Activated T-cell treated with anti-CD3 and anti-CD28 coated beads, Interleukin-2, amount 50 U/mL, for 4 hours (primary cell): ENCODE results near the gene TOMM70. TPM values are rescaled to one million over a fixed set of nuclear protein-coding genes. Genes with fewer than 3 reads are reported as not detected.
"Not testable (repeated sequence)": the region's sequence is repeated elsewhere in the genome, so short reads cannot be mapped to it uniquely, and the experiment has no call there.

Source experiments
- ATAC-seq, 2 donors: fragments of 200-7000 bp; cut with Tn5 transposase; one replicate each; pipeline ENCODE4 v1.10.0; 2021
- DNase-seq: peaks from one replicate; pipeline ENCODE4 v3.0.0-alpha.2; 2020
- H3K27me3 Mint-ChIP-seq: one replicate; pipeline ENCODE4 v1.8.0; 2021; ENCODE audit warnings: low read depth, mixed read lengths
- H3K36me3 Mint-ChIP-seq: one replicate; pipeline ENCODE4 v1.8.0; 2022; ENCODE audit warnings: mixed read lengths; ENCODE audit not compliant: insufficient read depth
- H3K4me1 Mint-ChIP-seq: one replicate; pipeline ENCODE4 v1.8.0; 2021; ENCODE audit warnings: low read depth, mixed read lengths
- H3K4me3 Mint-ChIP-seq: one replicate; pipeline ENCODE4 v1.8.0; 2021; ENCODE audit warnings: mild to moderate bottlenecking, moderate library complexity, mixed read lengths
- H3K9me3 Mint-ChIP-seq: one replicate; pipeline ENCODE4 v1.8.0; 2021; ENCODE audit warnings: mixed read lengths
- total RNA-seq, 3 donors: library from RNA; stranded (reverse); gene quantifications; one replicate each; pipeline ENCODE4 v1.2.1, GENCODE V29; 2021

Gene TOMM70
- total RNA-seq, result 10 to 100 TPM; 75.0 to 79.5 (median 77.6) TPM

DNA sequence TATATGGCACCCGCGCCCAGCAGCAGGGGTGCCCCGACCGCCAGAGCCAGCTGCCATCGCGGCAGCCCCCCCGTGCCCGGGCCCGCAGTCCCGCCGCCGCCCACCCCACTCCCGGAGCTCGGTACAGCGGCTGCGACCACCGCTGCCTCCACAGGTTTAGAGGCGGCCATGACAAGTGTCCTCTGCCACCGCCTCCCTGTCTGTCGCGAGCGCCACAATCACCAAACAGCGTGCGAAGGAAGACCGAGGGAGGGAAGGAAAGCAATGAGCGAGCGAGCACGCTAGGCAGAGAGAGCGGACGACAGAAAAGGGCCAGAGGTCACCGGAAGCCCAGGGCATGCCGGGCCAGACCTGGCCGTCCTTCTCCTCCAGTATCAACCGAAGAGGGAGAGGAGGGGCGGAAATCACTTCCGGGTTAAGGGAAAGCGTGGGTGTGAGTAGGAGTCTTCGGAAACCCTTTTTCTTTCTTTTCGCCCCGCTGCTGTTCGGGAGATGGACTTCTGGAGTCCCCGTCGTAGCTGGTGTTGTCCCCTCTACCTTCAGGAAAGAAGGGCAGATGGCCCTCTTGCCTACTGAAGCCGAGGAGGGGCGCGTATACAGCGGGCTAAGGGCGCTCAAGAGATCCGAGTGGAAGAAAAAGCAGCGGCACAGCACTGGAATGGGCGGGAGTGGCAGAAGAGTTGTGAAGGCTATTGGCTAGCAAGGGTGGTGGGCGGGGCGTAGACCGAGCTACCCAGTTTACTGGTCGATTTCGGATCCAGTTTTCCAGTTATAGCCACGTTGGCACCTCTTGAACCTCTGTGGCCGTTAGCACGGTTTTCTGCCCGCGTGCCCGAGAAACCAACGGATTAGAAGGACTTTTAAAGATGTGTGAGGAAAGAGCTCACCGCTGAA lies at the start of gene TOMM70, which contains the start of gene LNP1:
TOMM70 (minus strand) TSS at position 310 of the 894 bp plus-strand sequence; CDS start at position 170, 140 bp downstream.
LNP1 (plus strand) TSS at position 760 of the 894 bp plus-strand sequence. CDS start 28,191 bp downstream, outside the sequence.
- H3K4me3 Mint-ChIP-seq, result peak within 1 kb of the TSS; percentile 97
- H3K36me3 Mint-ChIP-seq, result peaks cover 2% of the 10 kb centered on the region
- peaks cover 64% of the 10 kb centered on the region for H3K4me1 Mint-ChIP-seq
- H3K27me3 Mint-ChIP-seq, result no peaks in the 10 kb centered on the region
- ATAC-seq (peak; percentile 88 to 92), DNase-seq (peak; percentile 92)
- no peaks in the 10 kb centered on the region for H3K9me3 Mint-ChIP-seq

DNA sequence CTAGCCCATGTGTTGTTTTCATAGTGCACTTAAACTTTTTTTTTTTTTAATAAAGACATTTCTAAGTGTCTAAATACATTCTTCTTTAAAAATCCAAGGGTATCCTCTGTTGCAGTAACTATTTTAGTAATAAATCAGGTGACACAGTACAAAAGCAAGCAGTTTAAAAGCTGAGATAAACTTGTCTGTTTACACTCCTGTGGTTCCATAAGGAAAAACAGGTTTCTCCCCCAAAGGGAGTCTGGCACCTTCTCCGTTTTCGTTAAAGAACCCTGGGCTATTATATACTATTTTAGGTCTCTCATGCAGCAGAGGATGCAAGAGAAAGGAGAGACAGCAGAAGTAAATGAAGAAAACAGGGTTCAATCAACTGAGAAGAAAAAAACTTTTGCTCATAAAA lies 48.3 kb upstream of the TOMM70 start:
- Mint-ChIP-seq H3K27me3 (no peaks in the 10 kb centered on the region), H3K4me1 (no peaks in the 10 kb centered on the region), H3K9me3 (peaks cover 8% of the 10 kb centered on the region), H3K36me3 (no peaks in the 10 kb centered on the region), H3K4me3 (no peak overlapping the region)
- DNase-seq (no peak), ATAC-seq (no peak)

DNA sequence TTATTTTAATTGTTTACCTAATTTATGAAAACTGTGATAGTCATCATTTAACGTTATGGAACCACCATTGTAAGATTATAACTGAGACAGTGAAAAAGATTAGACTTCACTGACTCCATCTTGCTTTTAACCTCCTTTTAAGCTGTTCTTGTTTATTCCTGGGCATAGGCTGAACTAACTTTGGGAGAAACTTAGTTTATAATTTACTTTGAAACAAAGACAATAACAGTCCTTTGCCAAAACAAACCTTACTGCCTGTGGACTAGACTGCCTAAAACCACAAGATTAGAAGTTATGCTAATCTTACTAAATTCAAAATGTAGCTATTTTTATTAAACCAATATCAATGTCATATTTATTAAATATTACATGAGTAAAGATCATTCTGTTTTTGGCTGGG lies 47.2 kb upstream of the TOMM70 start:
- DNase-seq, result no peak
- no peak for ATAC-seq
- no peaks in the 10 kb centered on the region for H3K27me3 Mint-ChIP-seq
- H3K9me3 Mint-ChIP-seq, result peaks cover 8% of the 10 kb centered on the region
- H3K4me3 Mint-ChIP-seq, result no peak overlapping the region
- no peaks in the 10 kb centered on the region for H3K4me1 Mint-ChIP-seq
- H3K36me3 Mint-ChIP-seq, result no peaks in the 10 kb centered on the region

DNA sequence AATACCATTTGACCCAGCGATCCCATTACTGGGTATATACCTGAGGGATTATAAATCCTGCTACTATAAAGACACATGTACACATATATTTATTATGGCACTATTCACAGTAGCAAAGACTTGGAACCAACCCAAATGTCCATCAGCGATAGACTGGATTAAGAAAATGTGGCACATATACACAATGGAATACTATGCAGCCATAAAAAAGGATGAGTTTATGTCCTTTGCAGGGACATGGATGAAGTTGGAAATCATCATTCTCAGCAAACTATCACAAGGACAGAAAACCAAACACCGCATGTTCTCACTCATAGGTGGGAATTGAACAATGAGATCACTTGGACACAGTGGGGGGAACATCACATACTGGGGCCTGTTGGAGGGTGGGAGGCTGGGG lies 46.2 kb upstream of the TOMM70 start:
- not testable (repeated sequence) for DNase-seq, H3K4me3 Mint-ChIP-seq, H3K4me1 Mint-ChIP-seq, H3K27me3 Mint-ChIP-seq, H3K9me3 Mint-ChIP-seq, H3K36me3 Mint-ChIP-seq, ATAC-seq

DNA sequence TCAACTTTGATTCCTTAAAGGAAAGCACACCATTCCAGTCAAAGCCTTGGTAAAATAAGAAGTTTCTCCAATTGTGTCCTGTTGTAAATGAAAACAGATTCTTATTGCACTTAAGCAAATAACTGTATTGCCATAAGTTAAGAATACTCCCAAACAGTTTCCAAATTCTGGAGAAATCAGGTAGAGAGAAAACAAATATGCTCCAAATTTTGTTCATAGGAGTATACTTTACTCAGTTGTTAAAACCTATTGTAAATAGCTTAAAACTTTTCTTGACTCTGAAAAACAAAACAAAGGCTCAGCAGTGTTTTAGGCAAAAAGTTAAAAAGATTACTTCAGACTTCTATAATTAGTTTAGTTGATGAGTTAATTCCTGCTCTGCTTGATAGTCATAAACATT lies 42.8 kb upstream of the TOMM70 start:
- ATAC-seq, result no peak
- DNase-seq, result no peak
- H3K4me1 Mint-ChIP-seq, result peaks cover 9% of the 10 kb centered on the region
- no peak overlapping the region for H3K4me3 Mint-ChIP-seq
- H3K27me3 Mint-ChIP-seq, result no peaks in the 10 kb centered on the region
- H3K9me3 Mint-ChIP-seq, result peaks cover 8% of the 10 kb centered on the region
- peaks cover 3% of the 10 kb centered on the region for H3K36me3 Mint-ChIP-seq

DNA sequence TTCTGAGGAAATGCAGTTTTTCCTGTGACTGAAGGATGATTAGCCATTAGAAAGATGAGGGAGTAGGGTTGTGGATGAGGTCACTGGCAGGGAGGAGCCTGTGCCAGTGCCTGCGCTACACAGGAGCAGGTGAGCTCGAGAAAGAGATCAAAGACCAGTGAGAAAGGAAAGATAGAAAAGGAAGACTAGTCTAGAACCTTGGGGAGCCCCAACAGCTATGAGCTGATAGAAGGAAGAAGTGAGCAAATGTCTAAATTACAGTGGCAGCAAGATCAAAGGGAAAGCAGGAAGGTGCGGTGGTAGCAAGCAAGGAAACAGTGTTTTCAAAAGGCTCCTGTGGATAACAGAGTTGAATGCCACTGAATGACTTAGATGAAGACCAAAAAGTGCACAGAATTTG lies 40.0 kb upstream of the TOMM70 start:
- DNase-seq (no peak), ATAC-seq (no peak)
- Mint-ChIP-seq H3K4me1 (peaks cover 9% of the 10 kb centered on the region), H3K9me3 (peaks cover 3% of the 10 kb centered on the region), H3K4me3 (no peak overlapping the region), H3K36me3 (peaks cover 3% of the 10 kb centered on the region), H3K27me3 (no peaks in the 10 kb centered on the region)

DNA sequence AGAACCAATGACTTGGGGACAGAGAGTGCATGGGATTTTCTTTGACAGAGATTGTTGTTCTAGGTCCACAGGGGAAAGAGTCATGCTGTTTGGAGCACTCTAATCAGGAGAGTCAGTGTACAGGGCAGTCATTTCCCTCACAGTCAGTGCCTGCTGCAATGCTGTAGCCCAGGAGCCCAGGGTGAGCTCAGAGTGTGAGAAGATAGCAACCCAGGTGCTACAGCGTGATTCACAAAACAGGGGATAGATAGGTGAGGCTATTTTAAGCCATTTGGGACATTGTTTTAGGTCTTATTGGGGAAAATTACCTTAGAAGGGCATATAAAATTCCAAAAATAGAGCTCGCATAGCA lies 37.7 kb upstream of the TOMM70 start:
- ATAC-seq (no peak), DNase-seq (no peak)
- H3K4me1 Mint-ChIP-seq, result peaks cover 9% of the 10 kb centered on the region
- H3K4me3 Mint-ChIP-seq, result no peak overlapping the region
- no peaks in the 10 kb centered on the region for H3K27me3 Mint-ChIP-seq
- no peaks in the 10 kb centered on the region for H3K9me3 Mint-ChIP-seq
- peaks cover 3% of the 10 kb centered on the region for H3K36me3 Mint-ChIP-seq

DNA sequence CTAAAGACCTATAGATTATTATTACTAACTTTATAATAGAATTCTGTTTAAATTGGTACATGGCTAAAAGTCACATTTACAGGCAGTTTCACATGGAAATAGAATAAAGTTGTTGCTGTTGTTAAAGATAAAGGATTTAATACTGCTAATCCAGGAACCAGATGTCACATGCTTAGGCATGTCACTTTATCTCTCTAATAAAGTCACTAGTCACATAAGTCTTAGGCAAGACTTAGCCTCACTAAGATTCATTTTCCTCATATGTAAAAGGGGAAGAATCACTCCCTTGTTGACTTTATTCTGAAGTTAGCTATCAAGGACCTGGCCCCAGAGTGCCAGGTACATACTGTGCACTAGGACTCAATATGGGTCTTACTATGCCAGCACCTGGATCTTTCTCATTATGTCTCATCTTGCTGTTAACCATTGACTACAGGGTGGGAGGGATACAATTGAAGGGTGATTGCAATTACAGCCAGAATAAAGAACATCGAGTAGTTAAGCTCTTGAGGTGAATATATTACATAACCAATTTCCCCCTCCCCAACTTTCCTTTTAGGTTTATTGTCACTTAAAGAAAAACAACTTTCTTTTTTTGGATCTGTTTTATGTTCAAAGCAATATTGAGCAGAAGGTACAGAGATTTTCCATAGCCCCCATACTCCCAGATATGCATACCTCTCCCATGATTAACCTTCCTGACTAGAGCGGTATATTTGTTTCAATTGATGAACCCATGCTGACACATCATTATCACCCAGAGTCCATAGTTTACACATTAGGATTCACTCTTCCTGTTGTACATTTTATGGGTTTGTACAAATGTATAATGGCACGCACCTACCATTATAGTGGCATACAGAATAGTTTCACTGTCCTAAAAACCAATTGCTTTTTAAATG lies 37.1 kb upstream of the TOMM70 start:
- Mint-ChIP-seq H3K9me3 (no peaks in the 10 kb centered on the region), H3K36me3 (peaks cover 2% of the 10 kb centered on the region), H3K27me3 (no peaks in the 10 kb centered on the region), H3K4me1 (peaks cover 9% of the 10 kb centered on the region), H3K4me3 (no peak overlapping the region)
- DNase-seq (no peak), ATAC-seq (no peak)

DNA sequence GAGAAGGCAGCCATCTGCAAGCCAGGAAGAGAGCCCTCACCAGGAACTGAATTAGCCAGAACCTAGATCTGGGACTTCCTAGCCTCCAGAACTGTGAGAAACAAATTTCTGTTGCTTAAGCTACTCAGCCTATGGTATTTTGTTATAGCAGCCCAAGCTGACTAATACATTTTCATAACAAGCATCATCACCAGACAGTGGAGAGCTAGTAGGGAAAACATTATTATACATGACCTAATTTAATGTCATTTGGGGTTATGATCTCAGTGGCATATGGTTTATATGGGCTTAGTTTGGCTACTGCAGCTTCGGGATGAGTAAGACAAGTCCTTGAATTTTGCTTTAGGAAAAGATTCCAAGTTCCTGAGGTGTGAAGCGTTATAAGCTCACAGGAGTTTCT lies 36.1 kb upstream of the TOMM70 start:
- Mint-ChIP-seq H3K4me3 (no peak overlapping the region), H3K9me3 (no peaks in the 10 kb centered on the region), H3K4me1 (peaks cover 9% of the 10 kb centered on the region), H3K27me3 (no peaks in the 10 kb centered on the region), H3K36me3 (no peaks in the 10 kb centered on the region)
- ATAC-seq (no peak), DNase-seq (no peak)

DNA sequence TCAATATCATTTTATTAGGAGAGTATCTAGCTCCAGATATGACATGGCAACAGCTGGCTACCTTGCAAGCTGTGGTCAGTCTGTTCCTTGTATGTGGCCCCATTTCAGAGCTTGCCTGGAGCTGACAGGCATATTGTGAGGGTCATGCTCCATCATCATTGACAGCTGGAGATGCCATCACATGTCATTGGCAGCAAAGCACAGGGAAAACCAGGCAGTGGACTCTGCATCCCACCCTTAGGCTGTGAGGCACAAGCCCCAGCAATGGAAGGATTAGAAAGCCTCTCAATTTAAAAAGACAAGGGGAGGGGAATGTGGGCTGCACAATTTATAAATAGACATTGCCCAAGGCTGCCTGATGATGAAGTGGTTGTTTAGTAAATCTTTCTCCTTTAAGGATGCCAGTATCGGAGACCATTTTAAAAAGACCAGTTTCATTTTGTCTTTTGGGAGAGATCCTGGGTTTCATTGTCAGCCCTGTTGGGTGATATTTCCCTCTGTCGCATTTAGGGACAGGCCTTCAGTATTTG lies 28.4 kb upstream of the TOMM70 start:
- no peaks in the 10 kb centered on the region for H3K9me3 Mint-ChIP-seq
- H3K27me3 Mint-ChIP-seq, result peaks cover 6% of the 10 kb centered on the region
- no peak for ATAC-seq
- no peaks in the 10 kb centered on the region for H3K36me3 Mint-ChIP-seq
- no peak for DNase-seq
- no peak overlapping the region for H3K4me3 Mint-ChIP-seq
- H3K4me1 Mint-ChIP-seq, result no peaks in the 10 kb centered on the region

DNA sequence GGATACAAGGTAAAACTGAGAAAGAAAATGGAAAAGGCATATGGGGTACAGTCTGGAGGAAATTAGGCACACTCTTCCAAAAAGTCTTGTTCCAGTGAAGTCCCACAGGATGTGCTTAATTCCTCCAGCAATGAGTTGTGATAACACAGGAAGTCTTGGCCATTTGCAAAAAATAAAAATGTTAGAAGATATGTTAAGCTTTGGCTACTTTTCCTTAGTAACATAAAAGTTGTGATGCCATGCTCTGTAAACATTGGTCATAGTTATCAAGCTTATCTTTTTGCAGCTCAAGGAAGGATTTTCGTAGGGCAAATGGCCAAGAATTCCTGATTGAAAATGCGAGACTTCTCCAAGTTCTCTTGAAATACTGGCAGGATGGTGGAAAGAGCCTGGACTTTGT lies 26.8 kb upstream of the TOMM70 start:
- Mint-ChIP-seq H3K27me3 (peaks cover 6% of the 10 kb centered on the region), H3K9me3 (no peaks in the 10 kb centered on the region), H3K4me1 (no peaks in the 10 kb centered on the region), H3K36me3 (no peaks in the 10 kb centered on the region), H3K4me3 (no peak overlapping the region)
- ATAC-seq (no peak), DNase-seq (no peak)

DNA sequence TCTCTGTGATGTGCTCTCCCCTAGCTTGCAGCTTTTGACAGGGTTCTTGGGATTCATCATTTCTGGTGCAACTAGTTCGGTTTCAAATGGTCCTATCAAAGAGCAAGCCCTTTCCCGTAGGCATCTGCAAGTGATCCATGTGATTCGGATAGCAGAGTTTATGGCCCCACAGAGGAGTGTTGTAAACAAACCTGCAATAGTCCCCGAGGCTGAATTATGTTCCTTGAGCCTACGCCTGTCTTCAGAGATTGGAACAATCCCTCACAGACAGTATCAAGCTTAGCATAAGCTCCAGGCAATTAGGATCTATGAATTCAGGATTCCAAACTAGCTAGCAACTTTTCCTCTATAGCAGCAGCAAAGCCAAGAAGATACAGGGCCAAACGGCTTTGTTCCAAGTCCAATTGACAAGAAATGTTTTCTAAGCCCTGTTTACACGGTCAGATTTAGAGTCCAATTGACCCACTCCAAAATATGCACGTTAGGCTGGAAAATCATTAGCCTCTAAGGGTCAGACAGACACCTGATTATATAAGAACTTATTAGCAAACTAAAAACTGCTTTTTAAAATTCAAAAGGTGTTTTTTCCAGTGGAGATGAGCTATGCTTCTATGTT lies 25.3 kb upstream of the TOMM70 start:
- Mint-ChIP-seq H3K4me1 (no peaks in the 10 kb centered on the region), H3K4me3 (no peak overlapping the region), H3K36me3 (no peaks in the 10 kb centered on the region), H3K9me3 (no peaks in the 10 kb centered on the region), H3K27me3 (peaks cover 6% of the 10 kb centered on the region)
- ATAC-seq (no peak), DNase-seq (no peak)

DNA sequence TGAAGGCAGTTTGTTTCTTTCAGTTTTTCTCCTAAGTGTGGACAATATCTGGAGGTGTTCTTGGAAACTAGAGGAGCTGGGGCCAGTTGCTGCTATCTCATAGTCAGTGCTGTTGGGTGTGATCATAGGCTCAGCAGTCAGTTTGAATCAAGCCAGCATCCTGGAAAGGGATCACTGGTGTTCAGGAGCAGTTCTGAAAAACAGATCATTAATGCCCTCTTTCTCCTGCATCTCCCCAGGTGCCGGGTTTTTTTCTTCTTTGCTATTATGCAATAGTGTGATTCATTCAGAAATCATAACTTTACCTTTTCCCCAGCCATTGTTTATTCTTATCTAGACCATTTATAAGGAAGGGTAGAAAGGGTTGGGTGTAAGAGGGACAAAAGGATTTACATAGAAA lies 24.4 kb upstream of the TOMM70 start:
- Mint-ChIP-seq H3K4me1 (no peaks in the 10 kb centered on the region), H3K36me3 (no peaks in the 10 kb centered on the region), H3K9me3 (no peaks in the 10 kb centered on the region), H3K4me3 (no peak overlapping the region), H3K27me3 (peaks cover 6% of the 10 kb centered on the region)
- no peak for ATAC-seq
- no peak for DNase-seq

DNA sequence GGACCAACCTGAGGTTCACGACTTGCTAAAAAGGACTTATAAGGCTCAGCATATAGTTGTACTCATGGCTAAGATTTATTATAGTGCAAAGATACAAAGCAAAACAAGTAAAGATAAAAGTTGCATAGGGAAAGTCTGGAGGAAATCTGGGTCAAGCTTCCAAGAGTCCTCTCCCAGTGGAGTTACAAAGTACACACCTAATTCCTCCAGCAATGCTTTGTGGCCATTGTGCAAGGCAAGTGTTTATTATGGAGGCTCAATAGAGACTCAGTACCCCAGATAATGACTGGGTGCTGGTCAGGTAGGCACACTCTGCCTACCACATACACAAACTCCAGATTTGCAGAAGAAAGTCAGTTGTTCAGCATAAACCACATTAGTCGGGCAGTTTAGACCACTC lies 23.4 kb upstream of the TOMM70 start:
- no peaks in the 10 kb centered on the region for H3K36me3 Mint-ChIP-seq
- H3K4me1 Mint-ChIP-seq, result no peaks in the 10 kb centered on the region
- ATAC-seq, result no peak
- peaks cover 3% of the 10 kb centered on the region for H3K27me3 Mint-ChIP-seq
- DNase-seq, result no peak
- H3K9me3 Mint-ChIP-seq, result no peaks in the 10 kb centered on the region
- H3K4me3 Mint-ChIP-seq, result no peak overlapping the region
